ENCODE results near the gene CALM3.

CALM3 gene

DNA sequence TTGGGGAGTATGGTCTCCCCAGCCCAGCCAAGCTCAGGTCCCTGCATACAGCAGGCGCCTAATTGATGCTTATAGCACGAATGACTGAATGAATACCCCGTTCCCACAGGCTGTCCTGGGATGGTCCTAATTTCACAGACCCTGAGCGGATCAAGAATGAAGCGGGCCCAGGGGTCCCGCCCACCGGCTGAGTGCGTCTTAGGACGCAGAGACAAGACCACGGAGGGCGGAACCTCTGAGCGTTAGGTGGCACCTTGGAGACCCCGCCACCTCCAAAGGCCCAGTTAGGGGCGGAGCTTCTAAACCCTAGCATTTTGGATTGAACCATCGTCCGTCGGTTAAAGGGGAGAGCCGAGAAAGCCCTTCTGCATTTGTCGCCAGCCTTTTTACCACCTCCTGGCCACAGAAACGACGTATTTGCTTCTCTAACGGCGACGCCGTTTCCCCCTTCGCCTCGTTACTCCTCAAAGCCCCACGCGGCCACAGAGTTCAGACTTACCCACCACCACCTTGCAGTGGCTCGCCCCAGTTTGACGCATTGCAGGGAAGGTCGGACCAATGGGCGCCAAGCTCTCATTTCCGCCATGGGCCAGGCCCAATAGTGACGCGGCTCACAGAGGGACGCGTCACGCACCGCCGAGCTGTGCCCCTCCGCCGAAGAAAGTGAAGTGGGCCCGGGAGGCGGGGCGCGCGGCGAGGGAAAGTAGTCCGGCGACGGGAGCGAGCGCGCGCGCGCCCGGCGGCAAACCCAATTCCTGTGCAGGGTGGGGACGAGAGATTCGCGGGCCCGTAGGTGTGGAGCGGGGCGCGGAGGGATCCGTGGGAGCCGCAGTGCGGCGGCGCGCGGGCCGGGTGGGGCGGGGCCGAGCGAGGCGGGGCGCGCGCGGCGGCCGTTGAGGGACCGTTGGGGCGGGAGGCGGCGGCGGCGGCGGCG is 479 bp upstream of the CALM3 start:
- peak; percentile 97 for DNase-seq

DNA sequence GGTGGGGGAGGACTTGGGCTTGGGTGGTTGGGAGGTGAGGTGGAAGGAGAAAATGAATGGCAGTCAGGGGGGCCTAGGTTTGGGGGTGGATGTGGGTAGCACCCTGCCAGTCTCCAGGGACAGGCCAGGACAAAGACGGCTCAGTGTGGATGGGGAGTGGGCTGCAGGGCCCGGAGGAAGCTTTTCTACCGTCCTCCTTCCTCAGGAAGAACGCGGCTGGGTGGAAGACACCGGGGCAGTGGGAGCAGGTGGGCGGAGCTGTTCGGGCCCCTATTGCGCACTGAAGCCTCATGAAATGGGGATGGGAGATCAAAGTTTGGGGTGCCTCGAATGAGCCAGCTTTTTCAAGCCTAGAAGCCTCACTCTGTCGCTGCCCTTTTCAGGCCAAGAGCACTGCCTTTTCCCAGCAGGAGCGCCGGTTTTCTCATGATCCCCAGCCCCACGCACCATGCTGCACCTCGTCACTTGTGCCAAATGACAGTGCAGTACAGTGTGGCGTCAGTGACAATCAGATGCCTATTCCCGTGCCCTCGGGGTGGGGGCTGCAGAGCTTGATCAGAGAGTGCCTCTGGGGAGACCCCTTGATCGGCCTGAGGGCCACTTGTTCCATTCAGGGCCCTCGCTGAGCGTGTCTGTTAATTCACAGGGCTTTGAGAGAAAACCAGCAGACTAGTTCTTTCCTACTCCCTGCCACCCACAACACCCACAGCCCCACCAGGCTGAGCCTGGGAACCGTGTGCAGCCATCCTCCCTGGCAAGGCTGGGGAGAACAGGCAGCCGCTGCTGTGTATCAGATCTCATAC is 1.5 kb downstream of the CALM3 start:
- DNase-seq, result no peak

DNA sequence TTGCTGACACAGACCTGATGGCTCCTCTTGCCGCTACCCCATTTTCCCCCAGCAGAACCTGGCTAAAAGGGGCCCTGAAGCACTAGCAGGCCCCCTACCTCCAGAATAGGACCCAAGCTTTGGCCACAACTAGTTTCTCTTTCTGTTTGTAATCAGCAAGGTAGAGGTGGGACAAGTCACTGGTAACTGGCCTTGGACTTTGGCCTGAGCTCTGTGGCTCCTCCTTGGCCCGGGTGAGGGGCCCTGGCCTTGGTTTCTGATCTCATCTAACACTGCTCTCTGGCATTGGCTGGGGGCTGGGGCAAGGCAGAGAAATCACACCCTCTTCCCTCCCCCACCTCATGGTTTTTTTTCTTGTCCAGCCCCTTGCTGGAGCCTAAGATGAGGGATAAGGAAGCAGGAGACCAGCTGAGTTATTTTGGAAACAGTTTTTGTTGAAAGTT is 2.1 kb downstream of the CALM3 start:
- DNase-seq, result no peak

DNA sequence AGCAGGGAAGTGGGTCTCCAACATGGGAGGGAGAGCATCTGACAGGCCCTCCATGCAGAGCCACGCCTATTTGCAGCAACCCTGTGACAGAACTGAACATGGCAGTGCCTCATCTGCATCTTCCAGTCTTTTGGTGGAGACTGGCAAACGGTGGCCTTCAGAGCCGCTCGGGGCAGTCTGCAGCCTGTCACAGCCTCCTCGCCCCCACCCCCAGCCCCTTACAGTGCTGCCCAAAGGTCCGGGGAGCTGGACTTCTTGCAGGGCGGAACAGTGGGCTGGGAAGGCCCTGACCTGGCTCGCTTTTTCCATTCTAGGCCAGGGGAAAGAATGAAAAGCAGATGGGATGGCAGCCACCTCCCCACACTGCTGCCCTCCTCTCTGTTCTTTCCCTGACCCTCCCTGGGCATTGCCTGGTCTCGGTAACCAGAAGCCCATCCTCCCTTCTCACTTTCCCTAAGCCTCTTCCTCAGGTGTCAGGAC is 2.7 kb downstream of the CALM3 start:
- DNase-seq, result no peak

DNA sequence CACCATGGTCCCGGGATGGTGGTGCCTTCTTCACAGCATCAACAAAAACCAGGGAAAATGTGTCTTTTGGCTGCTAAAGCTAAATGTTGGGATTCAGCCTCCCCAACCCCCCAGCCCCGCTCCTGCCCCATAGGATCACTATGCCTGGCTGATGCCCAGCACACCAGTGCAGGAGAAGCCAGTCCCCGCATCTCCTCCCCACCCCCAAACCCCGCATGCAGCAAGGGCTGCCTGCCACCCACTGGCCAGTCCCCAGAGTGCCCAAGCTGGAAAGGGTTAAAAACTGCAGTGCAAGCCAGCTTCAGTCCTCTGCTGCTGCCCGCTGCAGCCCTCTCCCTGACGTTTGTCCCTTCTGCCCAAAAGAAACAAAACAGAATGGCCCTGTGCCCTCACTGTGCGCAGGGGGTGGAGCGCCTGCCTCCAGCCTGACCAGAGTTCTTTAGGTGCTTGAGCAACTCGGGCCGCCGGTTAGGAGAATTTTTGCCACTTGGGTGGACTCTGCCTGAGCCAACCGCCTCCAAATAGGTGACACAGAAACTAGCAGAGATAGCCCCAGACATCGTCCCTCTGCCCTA is 3.7 kb downstream of the CALM3 start:
- no peak for DNase-seq

DNA sequence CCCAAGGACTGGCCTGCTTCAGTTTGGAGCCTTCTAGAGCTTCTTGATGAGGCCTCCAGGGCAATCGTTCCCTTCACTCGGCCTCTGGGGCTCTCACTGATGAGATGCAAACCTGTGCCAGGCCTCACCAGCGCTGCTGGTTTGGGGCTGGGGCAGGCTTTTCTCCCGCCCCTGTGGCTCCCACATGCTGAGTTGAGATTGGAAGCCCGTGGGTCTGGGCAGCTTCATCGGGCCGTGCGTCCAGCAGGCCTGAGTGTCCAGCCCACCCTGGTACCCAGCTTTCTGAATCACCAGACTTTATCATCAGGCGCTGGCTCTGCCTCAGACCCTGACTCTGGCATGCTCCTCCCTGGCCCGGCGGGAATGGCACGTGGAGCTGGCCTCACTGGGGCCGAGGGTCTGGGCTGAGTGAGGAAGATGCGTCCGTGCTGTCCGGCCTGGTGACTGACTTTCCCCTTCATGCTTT is 4.3 kb downstream of the CALM3 start:
- no peak for DNase-seq

DNA sequence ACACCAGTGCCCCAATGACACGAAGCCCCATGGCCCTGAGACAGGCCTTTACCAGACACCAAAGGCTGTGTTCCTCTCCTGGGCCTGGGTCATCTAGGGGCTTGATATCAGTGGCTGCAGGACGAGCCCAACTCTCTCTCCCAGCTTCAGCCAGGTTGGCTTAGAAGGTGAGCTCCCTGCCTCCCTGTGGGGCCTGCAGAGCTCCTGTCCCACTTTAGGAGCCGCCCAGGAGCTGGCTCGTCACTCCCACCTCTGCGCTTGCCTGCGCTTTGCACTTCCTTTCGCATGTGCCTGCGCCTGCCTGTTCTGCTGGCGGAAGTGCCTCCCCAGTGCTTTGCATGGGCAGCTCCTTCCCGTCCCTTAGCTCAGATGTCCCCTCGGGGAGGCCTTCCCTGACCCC is 4.9 kb downstream of the CALM3 start:
- no peak for DNase-seq

DNA sequence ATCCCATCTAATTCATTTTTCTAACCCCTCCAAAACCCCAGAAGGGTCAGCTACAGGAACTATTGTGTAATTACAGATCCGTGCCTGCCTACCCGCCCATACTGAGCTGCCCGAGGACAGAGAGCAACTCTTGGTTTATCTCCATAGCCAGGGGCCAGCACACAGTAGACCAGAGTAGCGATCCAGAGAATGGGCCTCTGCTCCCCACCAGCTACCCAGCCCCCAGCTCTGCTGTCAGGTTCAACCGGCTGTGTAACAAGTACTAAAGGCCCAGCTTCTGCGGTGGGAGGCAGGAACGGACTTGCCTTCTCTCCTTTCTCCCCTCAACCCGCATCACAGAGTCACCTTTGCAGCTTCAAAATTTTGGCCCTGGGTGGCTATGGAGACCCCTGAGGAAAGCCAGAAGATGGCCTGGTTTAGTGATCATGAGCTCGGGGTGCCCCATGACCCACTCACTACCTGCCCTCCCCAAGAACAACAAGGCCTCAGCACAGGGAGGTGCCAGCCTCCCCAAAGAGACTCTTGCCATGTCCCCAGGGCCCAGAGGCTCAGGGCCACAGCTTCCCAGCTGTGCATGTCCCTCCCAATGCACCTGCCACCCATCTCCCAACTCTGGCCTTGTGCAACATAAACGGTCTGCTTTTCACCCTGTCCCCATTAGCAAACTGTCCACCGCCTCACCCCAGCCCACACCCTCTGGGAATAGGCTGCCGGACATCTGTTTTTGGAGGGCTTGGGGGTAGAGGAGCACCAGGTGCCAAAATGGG is 5.7 kb downstream of the CALM3 start:
- no peak for DNase-seq

DNA sequence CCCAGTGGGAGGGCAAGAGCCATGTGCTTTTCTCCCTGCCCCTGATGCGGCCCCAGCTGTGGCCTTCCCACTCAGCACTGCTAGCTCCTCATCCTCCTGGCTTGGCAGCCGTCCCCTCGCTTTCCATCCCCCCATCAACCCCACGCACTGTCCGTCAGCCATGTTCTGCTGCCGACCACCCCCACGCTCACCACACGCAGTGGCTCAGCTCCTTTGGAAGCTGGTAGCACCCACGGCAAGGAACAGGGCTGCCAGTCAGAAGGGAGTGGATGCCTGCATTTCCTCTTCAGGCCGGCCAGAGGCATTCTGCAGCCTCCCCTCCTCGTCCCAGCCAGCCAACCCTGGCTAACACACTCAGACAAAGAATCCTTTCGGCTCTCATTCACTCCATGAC is 6.3 kb downstream of the CALM3 start:
- peak; percentile 17 for DNase-seq

DNA sequence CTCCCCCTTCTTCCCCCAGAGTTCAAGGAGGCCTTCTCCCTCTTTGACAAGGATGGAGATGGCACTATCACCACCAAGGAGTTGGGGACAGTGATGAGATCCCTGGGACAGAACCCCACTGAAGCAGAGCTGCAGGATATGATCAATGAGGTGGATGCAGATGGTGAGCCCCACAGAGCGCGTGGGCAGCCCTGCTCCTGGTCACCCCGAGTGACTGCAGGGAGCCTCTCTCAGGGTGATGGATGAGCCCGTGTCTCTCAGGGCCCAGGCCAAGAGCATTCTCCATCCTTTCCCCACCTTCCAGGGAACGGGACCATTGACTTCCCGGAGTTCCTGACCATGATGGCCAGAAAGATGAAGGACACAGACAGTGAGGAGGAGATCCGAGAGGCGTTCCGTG is 7.0 kb downstream of the CALM3 start:
- peak; percentile 13 for DNase-seq

DNA sequence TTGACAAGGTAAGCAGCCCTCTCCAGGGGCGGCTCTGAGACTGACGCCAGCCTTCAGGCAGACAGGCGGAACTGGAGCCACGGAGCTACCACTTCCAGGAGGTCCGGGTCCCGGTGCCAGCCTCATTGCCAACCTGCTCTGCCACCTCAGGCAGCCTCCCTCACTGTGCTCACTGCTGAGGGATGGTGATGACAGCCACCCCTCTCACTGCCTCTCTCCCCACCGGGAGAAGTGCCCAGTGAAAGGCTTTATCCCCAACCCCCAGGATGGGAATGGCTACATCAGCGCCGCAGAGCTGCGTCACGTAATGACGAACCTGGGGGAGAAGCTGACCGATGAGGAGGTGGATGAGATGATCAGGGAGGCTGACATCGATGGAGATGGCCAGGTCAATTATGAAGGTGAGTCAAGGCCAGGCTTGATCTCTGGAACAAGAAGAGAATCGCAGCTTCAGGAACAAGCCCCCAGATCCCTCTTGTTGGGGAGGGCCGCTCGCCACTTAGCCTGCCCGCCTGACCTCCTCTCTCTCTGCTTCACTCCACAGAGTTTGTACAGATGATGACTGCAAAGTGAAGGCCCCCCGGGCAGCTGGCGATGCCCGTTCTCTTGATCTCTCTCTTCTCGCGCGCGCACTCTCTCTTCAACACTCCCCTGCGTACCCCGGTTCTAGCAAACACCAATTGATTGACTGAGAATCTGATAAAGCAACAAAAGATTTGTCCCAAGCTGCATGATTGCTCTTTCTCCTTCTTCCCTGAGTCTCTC is 7.6 kb downstream of the CALM3 start:
- no peak for DNase-seq

DNA sequence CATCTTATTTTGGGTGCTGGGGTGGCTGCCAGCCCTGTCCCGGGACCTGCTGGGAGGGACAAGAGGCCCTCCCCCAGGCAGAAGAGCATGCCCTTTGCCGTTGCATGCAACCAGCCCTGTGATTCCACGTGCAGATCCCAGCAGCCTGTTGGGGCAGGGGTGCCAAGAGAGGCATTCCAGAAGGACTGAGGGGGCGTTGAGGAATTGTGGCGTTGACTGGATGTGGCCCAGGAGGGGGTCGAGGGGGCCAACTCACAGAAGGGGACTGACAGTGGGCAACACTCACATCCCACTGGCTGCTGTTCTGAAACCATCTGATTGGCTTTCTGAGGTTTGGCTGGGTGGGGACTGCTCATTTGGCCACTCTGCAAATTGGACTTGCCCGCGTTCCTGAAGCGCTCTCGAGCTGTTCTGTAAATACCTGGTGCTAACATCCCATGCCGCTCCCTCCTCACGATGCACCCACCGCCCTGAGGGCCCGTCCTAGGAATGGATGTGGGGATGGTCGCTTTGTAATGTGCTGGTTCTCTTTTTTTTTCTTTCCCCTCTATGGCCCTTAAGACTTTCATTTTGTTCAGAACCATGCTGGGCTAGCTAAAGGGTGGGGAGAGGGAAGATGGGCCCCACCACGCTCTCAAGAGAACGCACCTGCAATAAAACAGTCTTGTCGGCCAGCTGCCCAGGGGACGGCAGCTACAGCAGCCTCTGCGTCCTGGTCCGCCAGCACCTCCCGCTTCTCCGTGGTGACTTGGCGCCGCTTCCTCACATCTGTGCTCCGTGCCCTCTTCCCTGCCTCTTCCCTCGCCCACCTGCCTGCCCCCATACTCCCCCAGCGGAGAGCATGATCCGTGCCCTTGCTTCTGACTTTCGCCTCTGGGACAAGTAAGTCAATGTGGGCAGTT is 8.6 kb downstream of the CALM3 start:
- DNase-seq, result peak; percentile 14

DNA sequence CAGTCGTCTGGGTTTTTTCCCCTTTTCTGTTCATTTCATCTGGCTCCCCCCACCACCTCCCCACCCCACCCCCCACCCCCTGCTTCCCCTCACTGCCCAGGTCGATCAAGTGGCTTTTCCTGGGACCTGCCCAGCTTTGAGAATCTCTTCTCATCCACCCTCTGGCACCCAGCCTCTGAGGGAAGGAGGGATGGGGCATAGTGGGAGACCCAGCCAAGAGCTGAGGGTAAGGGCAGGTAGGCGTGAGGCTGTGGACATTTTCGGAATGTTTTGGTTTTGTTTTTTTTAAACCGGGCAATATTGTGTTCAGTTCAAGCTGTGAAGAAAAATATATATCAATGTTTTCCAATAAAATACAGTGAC is 9.3 kb downstream of the CALM3 start:
- DNase-seq, result no peak

DNA sequence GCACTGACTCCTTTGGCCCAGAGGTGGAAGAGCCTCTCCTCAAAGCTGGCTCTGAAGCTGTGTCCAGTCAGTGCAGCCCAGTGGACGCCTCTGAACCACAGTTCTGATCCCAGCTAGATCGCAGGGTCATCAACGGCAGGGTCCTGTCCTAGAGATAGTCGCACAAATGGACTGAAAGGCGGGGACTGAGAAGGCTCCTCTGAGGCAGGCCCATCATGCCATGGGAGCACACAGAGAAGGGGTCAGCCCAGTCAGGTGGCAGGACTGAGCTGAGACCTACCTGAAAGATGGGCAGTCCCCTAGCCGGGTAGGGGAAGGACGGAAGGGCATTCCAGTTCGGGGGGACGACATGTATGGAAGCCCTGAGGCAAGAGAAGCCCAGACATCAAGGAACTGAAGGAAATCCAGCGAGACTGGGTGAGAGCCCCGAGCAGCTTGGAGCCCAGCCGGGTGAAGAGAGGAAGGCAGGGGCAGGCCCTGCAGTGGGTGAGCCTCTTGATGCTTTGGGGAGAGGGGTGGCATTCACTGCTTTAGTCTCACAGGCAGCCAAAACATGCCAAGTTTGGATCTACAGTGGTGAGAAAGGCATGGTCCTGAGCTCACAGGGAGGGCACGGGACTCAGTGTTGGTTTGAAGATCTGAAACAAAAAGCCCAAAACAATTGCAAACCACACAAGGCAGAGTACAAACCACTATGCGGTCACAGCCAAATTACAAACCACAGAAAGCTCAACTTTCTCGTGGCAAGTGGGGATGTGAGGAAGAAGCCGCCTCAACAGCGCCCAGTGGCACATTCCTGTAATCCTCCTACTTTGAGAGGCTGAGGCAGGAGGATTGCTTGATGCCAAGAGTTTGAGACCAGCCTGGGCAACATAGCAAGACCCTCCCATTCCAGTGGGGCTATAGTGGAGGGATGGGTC is 10.0 kb downstream of the CALM3 start:
- DNase-seq, result peak; percentile 15

DNA sequence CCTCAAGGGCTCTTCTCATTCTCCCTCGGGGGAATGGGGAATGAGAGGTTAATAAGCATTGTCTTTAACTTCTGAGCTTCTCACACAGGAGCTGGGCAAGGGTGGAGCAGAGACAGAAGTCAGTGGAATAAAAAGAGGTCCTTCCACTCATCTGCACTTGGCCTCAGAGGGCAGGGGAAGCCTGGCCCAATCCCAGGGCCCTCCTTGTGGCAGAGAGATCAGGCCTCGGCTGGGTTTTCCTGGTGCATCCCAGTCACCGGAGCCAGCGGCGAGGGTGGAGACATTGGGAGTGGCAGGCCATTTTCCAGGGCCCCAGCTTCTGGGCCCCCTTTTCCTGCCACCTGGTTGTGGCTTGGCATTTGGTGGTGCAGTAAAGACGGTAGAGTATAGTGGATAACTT is 10.6 kb downstream of the CALM3 start:
- peak; percentile 15 for DNase-seq

DNA sequence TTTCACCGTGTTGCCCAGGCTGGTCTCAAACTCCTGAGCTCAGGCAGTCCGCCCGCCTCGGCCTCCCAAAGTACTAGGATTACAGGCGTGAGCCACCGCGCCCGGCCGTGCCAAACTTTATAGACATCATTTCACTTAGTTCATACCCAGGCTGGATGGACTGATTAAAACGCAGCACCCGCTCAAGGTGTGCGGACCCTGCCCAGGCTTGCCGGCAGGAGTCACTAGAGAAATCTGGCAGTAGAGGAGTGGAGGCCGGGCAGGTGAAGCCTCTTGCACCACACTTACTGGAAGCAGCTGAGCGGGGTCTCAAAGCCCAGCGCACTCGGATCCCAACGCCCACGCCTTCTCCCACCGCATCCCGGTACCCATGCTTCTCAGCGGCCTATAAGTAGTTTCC is 12.4 kb downstream of the CALM3 start:
- peak; percentile 18 for DNase-seq

DNA sequence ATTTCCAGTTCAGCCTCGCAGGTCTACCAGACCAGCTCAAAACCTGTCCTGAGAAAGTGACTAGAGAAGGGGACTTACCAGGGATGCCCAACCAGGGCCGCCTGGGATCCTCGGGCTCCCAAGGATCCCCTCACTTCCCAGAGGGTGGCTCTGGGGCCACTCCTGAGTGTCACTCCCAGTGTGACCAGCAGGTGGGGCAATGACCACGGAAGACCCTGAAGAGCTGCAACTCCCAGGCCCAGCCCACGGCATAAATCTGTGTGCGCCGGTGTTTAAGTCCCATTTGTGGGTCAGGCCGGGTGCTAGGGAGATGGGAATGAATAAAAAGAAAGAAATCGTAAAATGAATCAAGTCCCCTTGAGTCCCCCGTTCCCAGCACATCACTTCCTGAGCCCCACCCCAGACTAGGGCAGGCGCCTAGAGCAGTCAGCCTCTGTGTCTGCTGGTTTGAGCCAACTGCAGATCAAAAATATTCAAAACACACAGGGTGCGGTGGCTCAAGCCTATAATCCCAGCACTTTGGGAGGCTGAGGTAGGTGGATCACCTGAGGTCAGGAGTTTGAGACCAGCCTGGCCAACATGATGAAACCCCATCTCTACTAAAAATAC is 13.1 kb downstream of the CALM3 start:
- peak; percentile 86 for DNase-seq

DNA sequence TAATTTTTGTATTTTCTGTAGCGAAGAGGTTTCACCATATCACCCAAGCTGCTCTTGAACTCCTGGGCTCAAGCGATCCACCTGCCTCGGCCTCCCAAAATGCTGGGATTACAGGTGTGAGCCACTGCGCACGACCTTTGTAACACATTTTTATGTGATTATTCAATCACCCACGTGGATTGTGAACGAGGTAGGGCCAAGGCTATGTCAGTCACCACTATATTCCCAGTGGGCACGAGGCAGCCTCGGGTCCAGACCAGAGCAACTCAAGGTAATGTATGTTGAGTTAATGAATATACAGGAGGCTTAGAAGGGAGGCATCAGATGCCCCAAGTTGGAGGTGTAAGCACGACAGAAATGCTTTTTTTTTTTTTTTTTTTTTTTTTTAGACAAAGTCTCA is 14.8 kb downstream of the CALM3 start:
- no peak for DNase-seq
